Spleen (tissue), 7 donors: ENCODE results near the gene ZDHHC9.

Source experiments
- CTCF ChIP-seq, 11 experiments: fragments of 200-600 bp in 7 of 11; fragments of 450-650 bp in 4 of 11; sonication (generic) in 4 of 11; IDR thresholded peaks in 8 of 11; conservative IDR thresholded peaks in 3 of 11; 1 replicate in 7 of 11; 2 replicates in 4 of 11; pipeline versions ENCODE4 v1.4.0 to v1.8.0; 2016 to 2021; ENCODE audit warnings: antibody characterized with exemption in 11 of 11, inconsistent platforms in 4 of 11, mild to moderate bottlenecking in 1 of 11
- POLR2A ChIP-seq, 3 donors: fragments of 450-650 bp; IDR thresholded peaks; one replicate each; pipeline ENCODE4 v1.5.1; 2017; ENCODE audit warnings: antibody characterized with exemption in 3 of 3, mild to moderate bottlenecking in 1 of 3
- donor health status: DM: no; HTN: no; CAD: no; lungs with moderate emphysema.
- donor health status: DM: no; HTN: no; CAD: no.
- donor health status: DM: no; HTN: no; CAD: no.

- TF ChIP-seq CTCF (IDR thresholded peaks at IDR 0.05 in 8 of 11, conservative IDR thresholded peaks at IDR 0.05 in 3 of 11) (no peak), POLR2A (IDR thresholded peaks at IDR 0.05) (no peak)
Measured at GRCh38 chrX:129763666-129764065, 80.0 kb downstream of the ZDHHC9 start.
